Esophagus squamous epithelium (tissue), 5 donors: Measurements from ENCODE around the gene KIF26A. TPM values are rescaled to one million over a fixed set of nuclear protein-coding genes. Genes with fewer than 3 reads are reported as not detected.

Experiments used
- DNase-seq: peaks from one replicate; lab custom pipeline; 2025; lab: John Stamatoyannopoulos, UW
- H3K27ac ChIP-seq, 4 donors: fragments of 200-600 bp; sonication (generic); one replicate each; pipeline ENCODE4 v1.5.1; 2016 to 2019; ENCODE audit warnings: mild to moderate bottlenecking in 1 of 4
- H3K27me3 ChIP-seq, 4 donors: fragments of 200-600 bp; sonication (generic); 1 replicate in 3 of 4; 2 replicates in 1 of 4; pipeline versions ENCODE4 v1.5.1 to v1.6.0; 2017 to 2021; ENCODE audit warnings: antibody characterized with exemption in 1 of 4
- H3K36me3 ChIP-seq, 3 donors: fragments of 200-600 bp; sonication (generic); one replicate each; pipeline ENCODE4 v1.5.1; 2016 to 2019
- H3K4me1 ChIP-seq, 3 donors: fragments of 200-600 bp; sonication (generic); one replicate each; pipeline ENCODE4 v1.5.1; 2017 to 2019
- H3K4me3 ChIP-seq, 4 donors: fragments of 200-600 bp; sonication (generic); 1 replicate in 3 of 4; 2 replicates in 1 of 4; pipeline ENCODE4 v1.5.1; 2016 to 2019; ENCODE audit warnings: mild to moderate bottlenecking in 2 of 4, moderate library complexity in 1 of 4
- H3K9me3 ChIP-seq, 3 donors: fragments of 200-600 bp; sonication (generic); one replicate each; pipeline ENCODE4 v1.5.1; 2016 to 2019
- CTCF ChIP-seq, 6 experiments: fragments of 450-650 bp in 4 of 6; fragments of 200-600 bp in 2 of 6; sonication (generic) in 2 of 6; IDR thresholded peaks; one replicate each; pipeline ENCODE4 v1.5.1; 2016 to 2019; ENCODE audit warnings: antibody characterized with exemption in 6 of 6, mild to moderate bottlenecking in 4 of 6, moderate library complexity in 4 of 6
- POLR2A ChIP-seq, 4 donors: fragments of 450-650 bp; IDR thresholded peaks; one replicate each; pipeline ENCODE4 v1.6.1; 2017; ENCODE audit warnings: antibody characterized with exemption in 4 of 4, mild to moderate bottlenecking in 4 of 4, moderate library complexity in 3 of 4
- WGBS, 2 donors: methylation state at CpG; one replicate each; pipeline ENCODE4 v1.1.5; 2018; 5-methylcytosine and 5-hydroxymethylcytosine counted together
- intact Hi-C: fragments of 100-400 bp; cut with DNase I; formaldehyde crosslinking; loops from one replicate; pipeline ENCODE4 v1.15.0; 2022
- total RNA-seq, 4 donors: library from RNA; depleted of rRNA; stranded (reverse); fragments of >200 nt; gene quantifications; one replicate each; pipeline ENCODE4 v1.1.0, GENCODE V29; 2016
- donor health status: DM: yes; HTN: yes; CAD: no.

Gene KIF26A
- total RNA-seq, 4 donors from 2014 or later: 0.80 to 2.7 (median 0.96) TPM

GRCh38 chr14:104107611-104108569 is 30.5 kb upstream of the KIF26A start:
- H3K36me3 ChIP-seq: no peaks in the 10 kb centered on the region
- no peaks in the 10 kb centered on the region for H3K9me3 ChIP-seq
- WGBS, 2 donors: 59 to 75% methylated on average over 5 to 21 of the region's 32 CpGs
- H3K27me3 ChIP-seq: peaks cover 0 to 15% (median 0%) of the 10 kb centered on the region in 4 donors
- no peak for DNase-seq
- intact Hi-C loops: no loop called here
- H3K4me3 ChIP-seq: peak overlapping the region; percentile 6 to 32 (median 26)
- peak overlapping the region; percentile 72 to 93 (median 85) for H3K27ac ChIP-seq
- peaks cover 47 to 100% (median 52%) of the 10 kb centered on the region in 3 donors for H3K4me1 ChIP-seq
- TF ChIP-seq CTCF (IDR thresholded peaks at IDR 0.05) (no peak), POLR2A (IDR thresholded peaks at IDR 0.05) (no peak)

GRCh38 chr14:104108570-104109541 is 29.5 kb upstream of the KIF26A start:
- WGBS, 2 donors: 58 to 73% methylated on average over 3 to 4 of the region's 26 CpGs
- H3K9me3 ChIP-seq: no peaks in the 10 kb centered on the region
- peak overlapping the region; percentile 72 to 93 (median 85) for H3K27ac ChIP-seq
- intact Hi-C loops: no loop called here
- peaks cover 0 to 24% (median 0%) of the 10 kb centered on the region in 4 donors for H3K27me3 ChIP-seq
- H3K4me1 ChIP-seq: peaks cover 47 to 100% (median 62%) of the 10 kb centered on the region in 3 donors
- no peak for DNase-seq
- peak overlapping the region; percentile 6 to 32 (median 26) for H3K4me3 ChIP-seq
- no peaks in the 10 kb centered on the region for H3K36me3 ChIP-seq
- TF ChIP-seq POLR2A (IDR thresholded peaks at IDR 0.05): no peak

- intact Hi-C loops: no loop called here
- TF ChIP-seq POLR2A (IDR thresholded peaks at IDR 0.05): no peak
- no peak for TF ChIP-seq CTCF (IDR thresholded peaks at IDR 0.05)
- 65 to 83% methylated on average over 2 to 4 of the region's 24 CpGs for WGBS, 2 donors
- Histone ChIP-seq H3K27ac (peak overlapping the region in 2 of 4 donors; percentile 33 to 93), H3K36me3 (no peaks in the 10 kb centered on the region), H3K4me3 (peak overlapping the region in 1 of 4 donors; percentile 5), H3K4me1 (peaks cover 43 to 100% (median 52%) of the 10 kb centered on the region in 3 donors), H3K9me3 (no peaks in the 10 kb centered on the region), H3K27me3 (peaks cover 0 to 34% (median 0%) of the 10 kb centered on the region in 4 donors)
- no peak for DNase-seq
Observed at GRCh38 chr14:104109731-104110361, 28.5 kb upstream of the KIF26A start.

GRCh38 chr14:104110491-104111209 is 27.7 kb upstream of the KIF26A start:
- Histone ChIP-seq H3K27ac (peak overlapping the region in 3 of 4 donors; percentile 33 to 93 (median 50)), H3K9me3 (no peaks in the 10 kb centered on the region), H3K27me3 (peaks cover 0 to 37% (median 0%) of the 10 kb centered on the region in 4 donors), H3K36me3 (no peaks in the 10 kb centered on the region), H3K4me3 (peak overlapping the region in 1 of 4 donors; percentile 5), H3K4me1 (peaks cover 36 to 100% (median 46%) of the 10 kb centered on the region in 3 donors)
- DNase-seq: no peak
- TF ChIP-seq CTCF (IDR thresholded peaks at IDR 0.05): no peak
- TF ChIP-seq POLR2A (IDR thresholded peaks at IDR 0.05): no peak
- WGBS, 2 donors: 10 to 18% methylated on average over 2 to 3 of the region's 18 CpGs
- intact Hi-C loops: no loop called here
